Breast epithelium (tissue), 4 donors: ENCODE data around the gene CACNA2D4. TPM values are rescaled to one million over a fixed set of nuclear protein-coding genes. Genes with fewer than 3 reads are reported as not detected.

Source experiments
- DNase-seq, 2 donors: peaks; one replicate each; pipeline ENCODE4 v3.0.0-alpha.2; 2019; ENCODE audit warnings: low spot score in 2 of 2
- H3K27ac ChIP-seq, 2 donors: fragments of 200-600 bp; sonication (generic) in 1 of 2; one replicate each; pipeline ENCODE4 v1.5.1; 2016 to 2019; ENCODE audit warnings: mild to moderate bottlenecking in 1 of 2
- H3K27me3 ChIP-seq, 2 donors: fragments of 200-600 bp; sonication (generic) in 1 of 2; one replicate each; pipeline versions ENCODE4 v1.5.1 to v1.6.0; 2017 to 2019; ENCODE audit warnings: control low read depth in 1 of 2, mild to moderate bottlenecking in 1 of 2
- H3K36me3 ChIP-seq: fragments of 200-600 bp; one replicate; pipeline ENCODE4 v1.5.1; 2019
- H3K4me1 ChIP-seq, 2 donors: fragments of 200-600 bp; sonication (generic); one replicate each; pipeline ENCODE4 v1.5.1; 2016 to 2019; ENCODE audit warnings: control low read depth in 1 of 2
- H3K4me3 ChIP-seq, 3 donors: fragments of 200-600 bp; sonication (generic); 1 replicate in 2 of 3; 2 replicates in 1 of 3; pipeline ENCODE4 v1.5.1; 2016 to 2019; ENCODE audit warnings: mild to moderate bottlenecking in 3 of 3, moderate library complexity in 2 of 3
- H3K9me3 ChIP-seq, 2 donors: fragments of 200-600 bp; sonication (generic) in 1 of 2; one replicate each; pipeline ENCODE4 v1.5.1; 2016 to 2019; ENCODE audit warnings: control low read depth in 1 of 2
- CTCF ChIP-seq, 3 donors: fragments of 450-650 bp; IDR thresholded peaks; one replicate each; pipeline ENCODE4 v1.5.1; 2016 to 2017; ENCODE audit warnings: antibody characterized with exemption in 3 of 3, mild to moderate bottlenecking in 3 of 3, moderate library complexity in 3 of 3
- POLR2A ChIP-seq: fragments of 450-650 bp; IDR thresholded peaks from one replicate; pipeline ENCODE4 v1.6.1; 2016; ENCODE audit warnings: antibody characterized with exemption, mild to moderate bottlenecking, moderate library complexity
- POLR2AphosphoS5 ChIP-seq, 3 donors: sonication (generic); formaldehyde crosslinking; IDR thresholded peaks; one replicate each; pipeline ENCODE4 v1.6.1; 2017; ENCODE audit warnings: antibody characterized with exemption in 3 of 3
- intact Hi-C: fragments of 100-400 bp; cut with DNase I; formaldehyde crosslinking; loops from one replicate; pipeline ENCODE4 v1.15.1; 2023; ENCODE audit warnings: low total_unique reads
- total RNA-seq, 3 donors: library from RNA; depleted of rRNA; stranded (reverse); fragments of >200 nt; gene quantifications; one replicate each; pipeline ENCODE4 v1.1.0, GENCODE V29; 2016

Gene CACNA2D4
- total RNA-seq, 3 donors from 2014 or later = 3.2 to 10.2 (median 3.3) TPM

GRCh38 chr12:1863823-1864222 lies 54.6 kb downstream of the CACNA2D4 start:
- Histone ChIP-seq H3K27me3 (peaks cover 0 to 7% of the 10 kb centered on the region in 2 donors), H3K4me1 (no peaks in the 10 kb centered on the region), H3K4me3 (no peak overlapping the region), H3K27ac (no peak overlapping the region), H3K9me3 (no peaks in the 10 kb centered on the region), H3K36me3 (no peaks in the 10 kb centered on the region)
- DNase-seq = no peak
- TF ChIP-seq POLR2A (no peak), POLR2AphosphoS5 (IDR thresholded peaks at IDR 0.05) (no peak), CTCF (IDR thresholded peaks at IDR 0.05) (no peak)
- intact Hi-C loops = no loop called here

GRCh38 chr12:1862973-1863372 lies 55.5 kb downstream of the CACNA2D4 start:
- intact Hi-C loops = no loop called here
- DNase-seq = no peak

GRCh38 chr12:1859643-1860042 lies 58.8 kb downstream of the CACNA2D4 start:
- peaks cover 0 to 10% of the 10 kb centered on the region in 2 donors for H3K27me3 ChIP-seq
- no peak for DNase-seq
- no peaks in the 10 kb centered on the region for H3K4me1 ChIP-seq
- H3K4me3 ChIP-seq = no peak overlapping the region
- H3K27ac ChIP-seq = no peak overlapping the region
- intact Hi-C loops = no loop called here
- peaks cover 18 to 26% of the 10 kb centered on the region in 2 donors for H3K9me3 ChIP-seq
- TF ChIP-seq POLR2AphosphoS5 (IDR thresholded peaks at IDR 0.05) (no peak), POLR2A (no peak), CTCF (IDR thresholded peaks at IDR 0.05) (no peak)
- H3K36me3 ChIP-seq = no peaks in the 10 kb centered on the region

More at GRCh38 chr12:1862973-1863372, 55.5 kb downstream of the CACNA2D4 start:
- H3K4me3 ChIP-seq = no peak overlapping the region
- peaks cover 0 to 11% of the 10 kb centered on the region in 2 donors for H3K27me3 ChIP-seq
- no peaks in the 10 kb centered on the region for H3K9me3 ChIP-seq
- no peak for TF ChIP-seq POLR2A
- TF ChIP-seq CTCF (IDR thresholded peaks at IDR 0.05) = no peak
- no peak for TF ChIP-seq POLR2AphosphoS5 (IDR thresholded peaks at IDR 0.05)
- H3K4me1 ChIP-seq = no peaks in the 10 kb centered on the region
- no peak overlapping the region for H3K27ac ChIP-seq
- H3K36me3 ChIP-seq = no peaks in the 10 kb centered on the region

- H3K4me1 ChIP-seq = no peaks in the 10 kb centered on the region
- H3K36me3 ChIP-seq = no peaks in the 10 kb centered on the region
- no peak for TF ChIP-seq CTCF (IDR thresholded peaks at IDR 0.05)
- TF ChIP-seq POLR2A = no peak
- no peak for TF ChIP-seq POLR2AphosphoS5 (IDR thresholded peaks at IDR 0.05)
- no peak for DNase-seq
- peaks cover 20 to 36% of the 10 kb centered on the region in 2 donors for H3K9me3 ChIP-seq
- intact Hi-C loops = no loop called here
- peaks cover 0 to 7% of the 10 kb centered on the region in 2 donors for H3K27me3 ChIP-seq
- no peak overlapping the region for H3K27ac ChIP-seq
- H3K4me3 ChIP-seq = no peak overlapping the region
Observed at GRCh38 chr12:1858456-1858855, 60.0 kb downstream of the CACNA2D4 start.

- Histone ChIP-seq H3K27ac (no peak overlapping the region), H3K36me3 (no peaks in the 10 kb centered on the region), H3K27me3 (peaks cover 0 to 7% of the 10 kb centered on the region in 2 donors), H3K4me3 (no peak overlapping the region), H3K4me1 (no peaks in the 10 kb centered on the region), H3K9me3 (peaks cover 20 to 39% of the 10 kb centered on the region in 2 donors)
- intact Hi-C loops = no loop called here
- TF ChIP-seq POLR2A (no peak), CTCF (IDR thresholded peaks at IDR 0.05) (no peak), POLR2AphosphoS5 (IDR thresholded peaks at IDR 0.05) (no peak)
- DNase-seq = no peak
Observed at GRCh38 chr12:1857821-1858220, 60.6 kb downstream of the CACNA2D4 start.
